ENCODE data around the gene CFAP69. TPM values are rescaled to one million over a fixed set of nuclear protein-coding genes. Genes with fewer than 3 reads are reported as not detected.

CFAP69 gene
- total RNA-seq, 1 experiment from 2014 or later, result 4.1 TPM

DNA sequence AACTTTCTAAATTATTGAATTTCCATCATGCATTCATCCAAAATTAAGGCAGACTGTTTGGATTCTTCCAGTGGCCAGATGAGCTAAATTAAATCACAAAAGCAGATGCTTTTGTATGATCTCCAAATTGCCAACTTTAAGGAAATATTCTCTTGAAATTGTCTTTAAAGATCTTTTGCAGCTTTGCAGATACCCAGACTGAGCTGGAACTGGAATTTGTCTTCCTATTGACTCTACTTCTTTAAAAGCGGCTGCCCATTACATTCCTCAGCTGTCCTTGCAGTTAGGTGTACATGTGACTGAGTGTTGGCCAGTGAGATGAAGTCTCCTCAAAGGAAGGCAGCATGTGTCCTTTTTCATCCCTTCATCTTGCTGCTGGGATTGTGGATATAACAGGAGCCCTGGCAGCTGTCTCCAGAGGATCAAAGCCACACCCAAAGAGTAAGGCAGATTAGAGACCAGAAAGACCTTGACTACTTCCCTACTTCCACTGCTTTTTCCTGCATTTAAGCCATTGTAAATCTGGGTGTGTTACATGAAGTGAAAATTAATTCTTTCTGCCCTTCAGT, 8.2 kb upstream of the CFAP69 start:
- TF ChIP-seq CBX3 (IDR thresholded peaks at IDR 0.05; ENCODE audit: low read depth) (no peak), SIN3A (IDR thresholded peaks at IDR 0.05; ENCODE audit: low read depth) (no peak), ELF1 (IDR thresholded peaks at IDR 0.05; ENCODE audit: borderline replicate concordance, low read depth) (no peak), TCF7L2 (IDR thresholded peaks at IDR 0.05; ENCODE audit: borderline replicate concordance, extremely low read depth, insufficient read depth, insufficient read length) (peak; percentile 28), FOSL1 (IDR thresholded peaks at IDR 0.05; ENCODE audit: low read depth) (no peak)
- TF ChIP-seq, protein P1, sequence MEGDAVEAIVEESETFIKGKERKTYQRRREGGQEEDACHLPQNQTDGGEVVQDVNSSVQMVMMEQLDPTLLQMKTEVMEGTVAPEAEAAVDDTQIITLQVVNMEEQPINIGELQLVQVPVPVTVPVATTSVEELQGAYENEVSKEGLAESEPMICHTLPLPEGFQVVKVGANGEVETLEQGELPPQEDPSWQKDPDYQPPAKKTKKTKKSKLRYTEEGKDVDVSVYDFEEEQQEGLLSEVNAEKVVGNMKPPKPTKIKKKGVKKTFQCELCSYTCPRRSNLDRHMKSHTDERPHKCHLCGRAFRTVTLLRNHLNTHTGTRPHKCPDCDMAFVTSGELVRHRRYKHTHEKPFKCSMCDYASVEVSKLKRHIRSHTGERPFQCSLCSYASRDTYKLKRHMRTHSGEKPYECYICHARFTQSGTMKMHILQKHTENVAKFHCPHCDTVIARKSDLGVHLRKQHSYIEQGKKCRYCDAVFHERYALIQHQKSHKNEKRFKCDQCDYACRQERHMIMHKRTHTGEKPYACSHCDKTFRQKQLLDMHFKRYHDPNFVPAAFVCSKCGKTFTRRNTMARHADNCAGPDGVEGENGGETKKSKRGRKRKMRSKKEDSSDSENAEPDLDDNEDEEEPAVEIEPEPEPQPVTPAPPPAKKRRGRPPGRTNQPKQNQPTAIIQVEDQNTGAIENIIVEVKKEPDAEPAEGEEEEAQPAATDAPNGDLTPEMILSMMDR (IDR thresholded peaks at IDR 0.05 in 2 of 3, conservative IDR thresholded peaks at IDR 0.05 in 1 of 3; ENCODE audit: borderline replicate concordance in 1 of 3, insufficient read depth in 1 of 3, low read depth in 2 of 3, low read length in 2 of 3), result no peak
- H3K4me1 ChIP-seq (ENCODE audit: control insufficient read depth in 1 of 2, insufficient read depth in 2 of 2, low read length in 2 of 2), result no peaks in the 10 kb centered on the region
- intact Hi-C loops (cut with micrococcal nuclease), result no loop called here
- BruUV-seq (replicated peaks), result no TSS peak
- DNase-seq (ENCODE audit: low read depth, low spot score) (no peak), ATAC-seq (no peak)
- no peak overlapping the region for H3K27ac ChIP-seq (ENCODE audit: low read depth, low read length)
- H3K9me2 ChIP-seq (ENCODE audit: insufficient read depth), result no peaks in the 10 kb centered on the region
- H3K27me3 ChIP-seq (ENCODE audit: insufficient read depth, low read length), result no peaks in the 10 kb centered on the region
- CTCF ChIA-PET, result no interaction called here
- H3K4me3 ChIP-seq (replicated peaks in 1 of 2; ENCODE audit: low read depth in 1 of 2, low read length in 2 of 2), result no peak overlapping the region
- no peak overlapping the region for H3K4me2 ChIP-seq (ENCODE audit: low read length)
- no peak overlapping the region for H3K9ac ChIP-seq (ENCODE audit: low read length)
- H3K36me3 ChIP-seq (ENCODE audit: control insufficient read depth in 1 of 2, insufficient read depth in 2 of 2, low read length in 2 of 2), result no peaks in the 10 kb centered on the region
- POLR2A ChIA-PET, result no interaction called here
- H2AFZ ChIP-seq (ENCODE audit: low read depth, low read length, poor library complexity, severe bottlenecking), result no peak overlapping the region
- H3K79me2 ChIP-seq (ENCODE audit: insufficient read depth, low read length), result no peaks in the 10 kb centered on the region
- RAD21 ChIA-PET (ENCODE audit: low non-redundant PET in 1 of 2, low total read pairs in 2 of 2, uncharacterized antibody in 2 of 2, unreplicated experiment in 2 of 2), result no interaction called here
- H4K20me1 ChIP-seq (ENCODE audit: insufficient read depth), result no peaks in the 10 kb centered on the region
- H3K9me3 ChIP-seq (ENCODE audit: control insufficient read depth in 1 of 2, insufficient read depth in 1 of 2, low read depth in 1 of 2, low read length in 2 of 2), result no peaks in the 10 kb centered on the region

DNA sequence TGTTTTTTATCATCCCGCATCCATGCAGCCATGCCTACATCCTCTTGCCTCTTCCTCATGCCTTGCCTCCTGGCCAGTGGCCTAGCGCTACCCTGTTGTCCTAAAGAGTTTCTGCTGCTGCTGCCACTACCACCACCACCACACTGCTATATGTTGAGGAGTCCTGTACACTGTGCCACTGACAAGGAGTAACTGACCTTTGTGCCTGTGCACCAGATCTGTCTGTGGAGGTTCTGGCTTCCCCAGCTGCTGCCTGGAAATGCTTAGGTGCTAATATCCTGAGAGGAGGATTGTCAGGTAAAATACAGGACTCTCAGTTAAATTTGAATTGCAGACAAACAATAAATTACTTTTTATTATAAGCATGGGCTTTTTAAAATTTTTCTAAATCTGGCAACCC, 7.0 kb upstream of the CFAP69 start:
- H3K4me2 ChIP-seq (ENCODE audit: low read length), result no peak overlapping the region
- intact Hi-C loops (cut with micrococcal nuclease), result no loop called here
- BruUV-seq (replicated peaks), result no TSS peak
- DNase-seq (ENCODE audit: low read depth, low spot score), result no peak
- TF ChIP-seq, protein P1 (IDR thresholded peaks at IDR 0.05 in 2 of 3, conservative IDR thresholded peaks at IDR 0.05 in 1 of 3; ENCODE audit: borderline replicate concordance in 1 of 3, insufficient read depth in 1 of 3, low read depth in 2 of 3, low read length in 2 of 3), result no peak
- TF ChIP-seq YY1 (IDR thresholded peaks at IDR 0.05; ENCODE audit: extremely low read depth, insufficient replicate concordance, low read depth, low read length) (no peak), POLR2AphosphoS5 (IDR thresholded peaks at IDR 0.05; ENCODE audit: low read depth, low read length) (no peak), ZFX (IDR thresholded peaks at IDR 0.05) (no peak), RAD21 (IDR thresholded peaks at IDR 0.05; ENCODE audit: low read depth) (no peak)
- no peaks in the 10 kb centered on the region for H4K20me1 ChIP-seq (ENCODE audit: insufficient read depth)
- POLR2A ChIA-PET, result no interaction called here
- H3K4me3 ChIP-seq (replicated peaks in 1 of 2; ENCODE audit: low read depth in 1 of 2, low read length in 2 of 2), result no peak overlapping the region
- H3K36me3 ChIP-seq (ENCODE audit: control insufficient read depth in 1 of 2, insufficient read depth in 2 of 2, low read length in 2 of 2), result no peaks in the 10 kb centered on the region
- H3K27me3 ChIP-seq (ENCODE audit: insufficient read depth, low read length), result no peaks in the 10 kb centered on the region
- H3K79me2 ChIP-seq (ENCODE audit: insufficient read depth, low read length), result no peaks in the 10 kb centered on the region
- H3K9me2 ChIP-seq (ENCODE audit: insufficient read depth), result no peaks in the 10 kb centered on the region
- no peaks in the 10 kb centered on the region for H3K4me1 ChIP-seq (ENCODE audit: control insufficient read depth in 1 of 2, insufficient read depth in 2 of 2, low read length in 2 of 2)
- no peak overlapping the region for H2AFZ ChIP-seq (ENCODE audit: low read depth, low read length, poor library complexity, severe bottlenecking)
- RAD21 ChIA-PET (ENCODE audit: low non-redundant PET in 1 of 2, low total read pairs in 2 of 2, uncharacterized antibody in 2 of 2, unreplicated experiment in 2 of 2), result no interaction called here
- ATAC-seq, result no peak
- H3K9me3 ChIP-seq (ENCODE audit: control insufficient read depth in 1 of 2, insufficient read depth in 1 of 2, low read depth in 1 of 2, low read length in 2 of 2), result no peaks in the 10 kb centered on the region
- H3K27ac ChIP-seq (ENCODE audit: low read depth, low read length), result no peak overlapping the region
- CTCF ChIA-PET, result no interaction called here
- no peak overlapping the region for H3K9ac ChIP-seq (ENCODE audit: low read length)
